ENCODE results near the gene RIPOR2. TPM values are rescaled to one million over a fixed set of nuclear protein-coding genes. Genes with fewer than 3 reads are reported as not detected.

Gene RIPOR2
- total and polyA plus RNA-seq, 7 experiments from 2014 or later = 246 to 813 (median 532) TPM

DNA sequence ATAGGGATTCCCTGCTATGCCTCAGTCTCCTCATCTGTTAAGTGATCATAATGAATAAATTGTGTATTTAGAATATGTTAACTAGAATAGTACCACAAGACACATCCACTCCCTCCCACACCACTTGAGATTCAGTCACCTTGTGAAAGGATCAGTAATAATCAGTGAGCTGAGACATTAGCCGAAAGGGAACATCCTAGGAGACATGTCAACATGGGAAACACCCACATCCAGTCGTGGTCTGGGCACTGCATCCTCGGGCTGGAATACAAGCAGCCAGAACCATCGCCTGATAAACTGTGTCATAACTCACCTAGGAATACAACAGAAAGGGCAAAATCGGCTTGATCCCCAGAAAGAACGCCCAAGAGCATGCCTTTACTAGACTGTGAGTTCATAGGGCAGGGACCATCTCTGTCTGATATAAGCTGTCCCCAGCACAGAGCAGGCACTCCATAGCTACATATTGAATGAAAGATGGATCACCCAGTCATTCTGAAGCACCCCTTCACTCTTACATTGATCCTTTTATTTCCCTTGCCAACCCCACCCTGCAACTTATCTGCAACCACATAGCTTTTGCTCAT is 23.9 kb downstream of the RIPOR2 start:
- Histone ChIP-seq H3K9me3 (ENCODE audit: control insufficient read depth in 2 of 3, low read length in 3 of 3) (no peaks in the 10 kb centered on the region), H3K27me3 (ENCODE audit: control insufficient read depth in 2 of 2, insufficient read depth in 2 of 2, low read length in 2 of 2) (no peaks in the 10 kb centered on the region), H3K27ac (ENCODE audit: low read depth, low read length) (peak overlapping the region; percentile 75), H3K36me3 (ENCODE audit: control insufficient read depth in 2 of 3, insufficient read depth in 3 of 3, low read length in 3 of 3) (peaks cover 10 to 24% (median 16%) of the 10 kb centered on the region in 3 experiments), H3K4me1 (ENCODE audit: control insufficient read depth in 2 of 2, insufficient read depth in 2 of 2, low read length in 2 of 2) (peaks cover 87 to 93% of the 10 kb centered on the region in 2 donors), H3K4me3 (ENCODE audit: low read length) (peak overlapping the region; percentile 41)
- ChIA-PET POLR2A (interaction anchor here (0.5 to 25.4 kb wide), 14 partner anchors 7 to 103 kb away, joined by 3 to 644 read pairs (median 8); partner anchors contain the start of gene RIPOR2), CTCF (interaction anchor here (1.1 to 5.9 kb wide), 6 partner anchors 8 to 83 kb away, joined by 6 to 54 read pairs (median 16); no protein-coding TSS in a partner anchor)
- H3K4me3 Mint-ChIP-seq = peak overlapping the region; percentile 92 to 97 (median 96)
- intact Hi-C loops (cut with micrococcal nuclease) = loop anchor here (1.0 to 5.0 kb wide), 8 partner anchors 7 to 190 kb away; no protein-coding TSS in a partner anchor
- no peaks in the 10 kb centered on the region for H3K27me3 Mint-ChIP-seq
- peaks cover 85 to 98% (median 96%) of the 10 kb centered on the region in 7 donors for H3K4me1 Mint-ChIP-seq
- DNase-seq (no peak), ATAC-seq (no peak)
- peaks cover 16 to 73% (median 71%) of the 10 kb centered on the region in 5 donors for H3K36me3 Mint-ChIP-seq
- H3K27ac Mint-ChIP-seq = peak overlapping the region; percentile 87 to 99 (median 97)
- peaks cover 0 to 3% (median 0%) of the 10 kb centered on the region in 11 donors for H3K9me3 Mint-ChIP-seq

DNA sequence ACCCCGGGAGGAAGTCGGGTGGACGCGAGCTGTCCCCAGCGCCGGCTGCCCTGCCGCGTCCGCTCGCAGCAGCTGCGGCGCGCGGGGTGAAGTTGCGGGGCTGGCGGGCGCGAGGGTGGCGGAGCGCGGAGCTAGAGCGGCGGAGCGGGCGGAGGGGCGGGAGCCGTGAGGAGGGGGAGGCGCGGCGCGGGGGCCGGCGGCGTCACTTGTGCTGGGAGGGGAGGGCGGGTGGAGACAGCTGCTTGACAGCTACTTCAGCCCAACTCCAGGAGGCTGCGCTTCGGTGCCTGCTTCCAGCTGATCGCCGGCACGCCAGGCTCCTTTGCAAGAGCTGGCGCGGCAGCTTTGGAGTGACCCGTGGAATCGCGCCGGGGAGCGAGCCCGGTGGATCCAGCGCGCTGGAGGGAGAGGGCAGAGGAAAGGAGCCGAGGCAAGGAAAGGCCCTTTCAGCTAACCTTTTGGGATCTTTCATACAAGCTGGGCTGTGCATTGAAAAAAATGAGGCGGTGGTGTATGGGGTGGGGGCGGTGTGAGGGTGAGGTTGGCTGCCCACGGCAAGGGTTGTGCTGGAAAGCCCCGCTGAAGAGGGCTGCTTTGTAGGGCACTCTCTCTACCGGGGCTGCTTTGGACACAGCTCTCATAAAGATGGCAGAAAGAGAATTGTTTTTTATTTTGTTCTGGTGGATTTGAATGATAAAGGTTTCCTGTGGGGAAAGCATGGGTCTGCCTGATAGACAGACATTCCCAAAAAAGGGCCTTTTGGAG is 24.6 kb downstream of the RIPOR2 start:
- intact Hi-C loops (cut with micrococcal nuclease) = loop anchor here (1.0 to 5.0 kb wide), 8 partner anchors 8 to 189 kb away; no protein-coding TSS in a partner anchor
- DNase-seq (peak in 6 of 9 donors; percentile 37 to 67 (median 56)), ATAC-seq (peak; percentile 60)
- H3K36me3 Mint-ChIP-seq = peaks cover 16 to 74% (median 72%) of the 10 kb centered on the region in 5 donors
- POLR2A ChIA-PET = interaction anchor here (0.6 to 25.4 kb wide), 20 partner anchors 8 to 116 kb away, joined by 3 to 644 read pairs (median 8); partner anchors contain the start of gene RIPOR2
- Histone ChIP-seq H3K36me3 (ENCODE audit: control insufficient read depth in 2 of 3, insufficient read depth in 3 of 3, low read length in 3 of 3) (peaks cover 10 to 18% (median 15%) of the 10 kb centered on the region in 3 experiments), H3K4me1 (ENCODE audit: control insufficient read depth in 2 of 2, insufficient read depth in 2 of 2, low read length in 2 of 2) (peaks cover 88 to 93% of the 10 kb centered on the region in 2 donors), H3K9me3 (ENCODE audit: control insufficient read depth in 2 of 3, low read length in 3 of 3) (no peaks in the 10 kb centered on the region), H3K27me3 (ENCODE audit: control insufficient read depth in 2 of 2, insufficient read depth in 2 of 2, low read length in 2 of 2) (no peaks in the 10 kb centered on the region), H3K27ac (ENCODE audit: low read depth, low read length) (peak overlapping the region; percentile 75), H3K4me3 (ENCODE audit: low read length) (peak overlapping the region; percentile 41)
- peak overlapping the region; percentile 88 to 99 (median 97) for H3K27ac Mint-ChIP-seq
- peaks cover 88 to 98% (median 97%) of the 10 kb centered on the region in 7 donors for H3K4me1 Mint-ChIP-seq
- no peaks in the 10 kb centered on the region for H3K27me3 Mint-ChIP-seq
- H3K9me3 Mint-ChIP-seq = peaks cover 0 to 3% (median 0%) of the 10 kb centered on the region in 11 donors
- CTCF ChIA-PET = interaction anchor here (0.6 to 5.9 kb wide), 13 partner anchors 9 to 116 kb away, joined by 3 to 54 read pairs (median 4); no protein-coding TSS in a partner anchor
- peak overlapping the region; percentile 92 to 97 (median 96) for H3K4me3 Mint-ChIP-seq

DNA sequence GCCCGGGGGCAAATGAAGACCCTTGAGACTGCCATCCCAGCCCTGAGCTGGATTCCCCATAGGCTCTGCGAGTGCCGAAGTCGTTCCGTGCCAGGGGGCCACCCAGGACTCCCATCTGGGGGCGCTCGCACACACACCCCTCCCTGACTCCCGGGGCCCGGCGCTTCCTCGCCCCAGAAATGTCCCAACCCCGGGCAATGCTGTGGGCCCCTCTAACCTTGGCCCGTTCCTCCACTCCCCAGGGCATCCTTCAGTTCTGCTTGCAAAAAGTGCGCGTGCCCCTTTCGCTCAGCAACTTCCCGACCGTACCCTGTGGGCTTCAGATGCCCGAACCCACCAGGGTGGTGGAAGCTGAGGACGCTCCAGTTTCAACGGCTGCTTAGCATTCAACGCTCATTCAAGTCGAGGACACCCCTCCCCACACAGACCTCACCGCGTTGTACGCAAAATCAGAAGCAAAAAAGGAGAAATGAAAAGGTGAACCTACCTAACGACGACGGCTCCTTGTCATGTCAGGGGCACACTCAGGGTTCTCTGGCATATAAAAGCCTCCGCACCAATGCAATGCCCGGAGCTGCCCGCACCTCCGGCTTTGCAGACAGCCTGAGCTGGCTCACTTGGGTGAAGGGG is 25.3 kb downstream of the RIPOR2 start:
- H3K36me3 Mint-ChIP-seq = peaks cover 17 to 76% (median 71%) of the 10 kb centered on the region in 5 donors
- H3K4me3 Mint-ChIP-seq = peak overlapping the region; percentile 90 to 97 (median 96)
- ChIA-PET POLR2A (interaction anchor here (0.6 to 25.4 kb wide), 20 partner anchors 9 to 116 kb away, joined by 3 to 644 read pairs (median 6); partner anchors contain the start of gene RIPOR2), CTCF (interaction anchor here (0.6 to 5.9 kb wide), 20 partner anchors 8 to 116 kb away, joined by 3 to 54 read pairs (median 4); no protein-coding TSS in a partner anchor)
- Histone ChIP-seq H3K4me3 (ENCODE audit: low read length) (peak overlapping the region; percentile 41), H3K27ac (ENCODE audit: low read depth, low read length) (peak overlapping the region; percentile 75), H3K4me1 (ENCODE audit: control insufficient read depth in 2 of 2, insufficient read depth in 2 of 2, low read length in 2 of 2) (peaks cover 88 to 91% of the 10 kb centered on the region in 2 donors), H3K27me3 (ENCODE audit: control insufficient read depth in 2 of 2, insufficient read depth in 2 of 2, low read length in 2 of 2) (no peaks in the 10 kb centered on the region), H3K36me3 (ENCODE audit: control insufficient read depth in 2 of 3, insufficient read depth in 3 of 3, low read length in 3 of 3) (peaks cover 10 to 16% (median 11%) of the 10 kb centered on the region in 3 experiments), H3K9me3 (ENCODE audit: control insufficient read depth in 2 of 3, low read length in 3 of 3) (no peaks in the 10 kb centered on the region)
- no peaks in the 10 kb centered on the region for H3K27me3 Mint-ChIP-seq
- H3K9me3 Mint-ChIP-seq = peaks cover 0 to 3% (median 0%) of the 10 kb centered on the region in 11 donors
- peak; percentile 40 for ATAC-seq
- peak overlapping the region; percentile 88 to 99 (median 96) for H3K27ac Mint-ChIP-seq
- DNase-seq = peak in 7 of 9 donors; percentile 37 to 62 (median 46)
- intact Hi-C loops (cut with micrococcal nuclease) = loop anchor here (1.0 to 5.0 kb wide), 6 partner anchors 18 to 188 kb away; no protein-coding TSS in a partner anchor
- H3K4me1 Mint-ChIP-seq = peaks cover 83 to 98% (median 97%) of the 10 kb centered on the region in 7 donors

DNA sequence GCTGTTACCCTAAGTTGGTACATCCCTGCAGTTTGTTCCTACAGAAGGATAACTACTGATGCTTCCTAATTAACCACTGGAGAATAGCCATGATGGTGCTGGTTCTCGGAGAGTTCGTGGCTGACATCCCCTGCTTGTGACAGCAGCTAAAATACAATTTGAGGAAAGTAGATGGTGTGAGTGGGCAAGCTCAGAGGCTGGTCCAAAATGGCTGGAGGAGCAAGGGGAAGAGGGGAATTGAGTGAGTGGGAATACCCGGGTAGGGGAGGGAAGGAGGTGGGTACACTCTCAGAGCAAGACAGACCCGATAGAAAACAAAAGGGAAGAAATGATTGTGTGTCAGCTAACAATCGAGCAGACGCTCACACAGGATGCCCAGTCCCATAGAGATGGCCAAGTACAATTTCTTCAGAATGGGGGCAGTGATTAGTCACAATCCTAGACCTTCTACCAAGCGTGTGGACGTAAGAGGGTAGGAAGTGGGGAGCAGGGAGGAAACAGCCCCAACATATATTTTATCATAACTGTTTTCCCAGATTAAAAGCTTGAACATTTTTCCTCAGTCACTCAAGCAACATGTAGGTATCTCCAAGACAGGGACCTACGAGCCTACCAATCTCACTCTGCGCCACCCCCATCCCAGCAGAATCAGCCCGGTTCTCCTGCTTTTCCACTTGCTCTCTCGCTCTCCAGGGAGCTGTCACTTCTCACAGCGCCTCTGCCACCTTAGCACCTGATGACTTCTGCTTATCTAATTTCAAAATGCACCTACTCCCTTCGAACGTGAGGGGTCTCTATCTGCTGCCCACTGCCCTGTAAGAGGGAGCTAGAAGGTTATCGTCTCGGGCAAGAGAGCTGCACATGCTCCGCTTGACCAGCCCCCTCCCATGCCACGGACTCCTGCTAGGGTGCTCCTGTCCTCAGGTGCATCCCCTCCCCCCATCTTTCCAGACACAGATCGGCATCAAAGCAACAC is 26.2 kb downstream of the RIPOR2 start:
- ChIA-PET CTCF (interaction anchor here (0.7 to 5.9 kb wide), 16 partner anchors 9 to 117 kb away, joined by 3 to 54 read pairs (median 4); no protein-coding TSS in a partner anchor), POLR2A (interaction anchor here (0.6 to 25.4 kb wide), 23 partner anchors 10 to 108 kb away, joined by 3 to 644 read pairs (median 5); partner anchors contain the start of gene RIPOR2)
- Mint-ChIP-seq H3K27me3 (no peaks in the 10 kb centered on the region), H3K4me1 (peaks cover 78 to 98% (median 97%) of the 10 kb centered on the region in 7 donors), H3K36me3 (peaks cover 20 to 80% (median 74%) of the 10 kb centered on the region in 5 donors), H3K27ac (peak overlapping the region; percentile 88 to 99 (median 96)), H3K9me3 (peaks cover 0 to 3% (median 0%) of the 10 kb centered on the region in 11 donors), H3K4me3 (peak overlapping the region; percentile 90 to 97 (median 96))
- peaks cover 86 to 92% of the 10 kb centered on the region in 2 donors for H3K4me1 ChIP-seq (ENCODE audit: control insufficient read depth in 2 of 2, insufficient read depth in 2 of 2, low read length in 2 of 2)
- H3K9me3 ChIP-seq (ENCODE audit: control insufficient read depth in 2 of 3, low read length in 3 of 3) = no peaks in the 10 kb centered on the region
- peaks cover 10 to 25% (median 12%) of the 10 kb centered on the region in 3 experiments for H3K36me3 ChIP-seq (ENCODE audit: control insufficient read depth in 2 of 3, insufficient read depth in 3 of 3, low read length in 3 of 3)
- H3K4me3 ChIP-seq (ENCODE audit: low read length) = peak overlapping the region; percentile 41
- ATAC-seq = peak; percentile 12
- intact Hi-C loops (cut with micrococcal nuclease) = loop anchor here (1.0 to 5.0 kb wide), 10 partner anchors 19 to 187 kb away; no protein-coding TSS in a partner anchor
- peak overlapping the region; percentile 75 for H3K27ac ChIP-seq (ENCODE audit: low read depth, low read length)
- no peaks in the 10 kb centered on the region for H3K27me3 ChIP-seq (ENCODE audit: control insufficient read depth in 2 of 2, insufficient read depth in 2 of 2, low read length in 2 of 2)
- peak in 1 of 9 donors; percentile 33 for DNase-seq

DNA sequence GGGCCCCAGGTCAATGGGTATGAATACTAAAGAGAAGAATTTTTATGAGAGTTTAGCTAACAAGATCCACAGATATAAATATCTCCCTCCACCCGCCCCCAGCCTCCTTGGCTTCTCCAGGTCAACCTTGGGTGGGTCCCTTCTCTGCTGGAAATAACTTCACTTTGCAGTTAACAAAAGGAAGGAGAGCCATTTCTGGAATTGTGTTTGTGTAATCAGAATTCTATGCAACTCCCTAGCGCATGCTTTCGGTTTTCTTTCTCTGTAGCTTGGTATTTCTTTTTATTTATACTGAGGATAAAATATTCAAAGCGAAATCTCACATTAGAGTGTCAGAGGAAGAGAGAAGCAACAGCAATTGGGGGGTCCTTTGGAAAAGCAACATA is 27.1 kb downstream of the RIPOR2 start:
- H3K9me3 Mint-ChIP-seq = peaks cover 0 to 10% (median 0%) of the 10 kb centered on the region in 11 donors
- H3K27ac ChIP-seq (ENCODE audit: low read depth, low read length) = peak overlapping the region; percentile 75
- peak overlapping the region; percentile 41 for H3K4me3 ChIP-seq (ENCODE audit: low read length)
- no peak for ATAC-seq
- H3K4me1 Mint-ChIP-seq = peaks cover 78 to 98% (median 97%) of the 10 kb centered on the region in 7 donors
- POLR2A ChIA-PET = interaction anchor here (0.7 to 25.4 kb wide), 14 partner anchors 9 to 109 kb away, joined by 3 to 644 read pairs (median 10); partner anchors contain the start of gene RIPOR2
- intact Hi-C loops (cut with micrococcal nuclease) = loop anchor here (1.0 to 2.0 kb wide), 5 partner anchors 8 to 110 kb away; no protein-coding TSS in a partner anchor
- H3K4me1 ChIP-seq (ENCODE audit: control insufficient read depth in 2 of 2, insufficient read depth in 2 of 2, low read length in 2 of 2) = peaks cover 81 to 92% of the 10 kb centered on the region in 2 donors
- H3K36me3 ChIP-seq (ENCODE audit: control insufficient read depth in 2 of 3, insufficient read depth in 3 of 3, low read length in 3 of 3) = peaks cover 10 to 32% (median 21%) of the 10 kb centered on the region in 3 experiments
- H3K9me3 ChIP-seq (ENCODE audit: control insufficient read depth in 2 of 3, low read length in 3 of 3) = no peaks in the 10 kb centered on the region
- H3K36me3 Mint-ChIP-seq = peaks cover 26 to 85% (median 82%) of the 10 kb centered on the region in 5 donors
- peak overlapping the region; percentile 90 to 97 (median 96) for H3K4me3 Mint-ChIP-seq
- no peak for DNase-seq
- H3K27ac Mint-ChIP-seq = peak overlapping the region; percentile 88 to 99 (median 96)
- H3K27me3 ChIP-seq (ENCODE audit: control insufficient read depth in 2 of 2, insufficient read depth in 2 of 2, low read length in 2 of 2) = no peaks in the 10 kb centered on the region
- CTCF ChIA-PET = interaction anchor here (0.8 to 5.9 kb wide), 6 partner anchors 10 to 83 kb away, joined by 3 to 54 read pairs (median 6); no protein-coding TSS in a partner anchor
- H3K27me3 Mint-ChIP-seq = no peaks in the 10 kb centered on the region
